ENCODE results near the gene NSG1. TPM values are rescaled to one million over a fixed set of nuclear protein-coding genes. Genes with fewer than 3 reads are reported as not detected.

The NSG1 gene
- total and polyA plus RNA-seq, 2 of the 8 experiments (the other 6 are each of a cell fraction or from before 2014, with no cell fraction given): 35.7 to 61.4 TPM

DNA sequence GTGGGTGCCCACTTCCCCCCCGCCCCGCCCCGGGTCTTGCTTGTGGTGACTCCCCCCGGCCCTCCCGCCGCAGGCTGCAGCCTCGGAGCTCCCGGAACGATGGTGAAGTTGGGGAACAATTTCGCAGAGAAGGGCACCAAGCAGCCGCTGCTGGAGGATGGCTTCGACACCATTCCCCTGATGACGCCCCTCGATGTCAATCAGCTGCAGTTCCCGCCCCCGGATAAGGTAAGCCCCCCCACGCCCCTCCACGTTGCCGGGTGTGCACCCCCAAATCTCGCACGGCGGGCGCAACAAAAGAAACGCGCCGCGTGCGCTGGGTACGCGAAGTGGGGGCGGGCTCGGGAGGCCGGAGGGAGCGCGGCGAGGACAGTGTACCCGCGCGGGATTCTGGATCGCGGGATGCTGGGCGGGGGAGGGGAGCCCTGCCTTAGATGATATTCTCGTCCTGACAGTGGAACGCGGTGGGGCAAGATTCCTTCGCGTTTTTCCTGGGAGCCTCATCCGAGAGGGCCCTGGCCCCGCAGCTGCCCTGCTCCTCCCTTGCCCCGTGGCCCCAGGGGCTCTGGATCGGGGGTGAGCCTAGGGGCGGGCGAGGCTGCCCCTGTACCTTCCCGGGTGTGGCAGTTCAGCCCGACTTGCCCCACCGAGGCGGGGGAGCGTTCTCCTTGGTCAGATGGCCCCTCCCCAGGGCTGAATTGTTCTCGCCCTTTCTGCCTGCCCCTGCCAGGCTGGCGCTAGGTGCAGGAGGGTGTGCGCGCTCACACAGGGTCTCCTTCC, 819 bp downstream of the NSG1 start:
- H3K18ac ChIP-seq (ENCODE audit: extremely low read depth, low read length): no peak overlapping the region; the same call in 1 of the 2 replicates
- peak overlapping the region; percentile 72 to 94 for H3K4me2 ChIP-seq (ENCODE audit: insufficient read depth in 1 of 2, low read depth in 2 of 2, low read length in 2 of 2)
- no peak overlapping the region for H4K91ac ChIP-seq (replicated peaks; ENCODE audit: insufficient read length, low read length)
- no peak overlapping the region for H3K14ac ChIP-seq (ENCODE audit: insufficient read length)
- H3K9ac ChIP-seq (replicated peaks in 1 of 4; ENCODE audit: extremely low read depth in 1 of 4, low read depth in 3 of 4, low read length in 3 of 4): 0 out of 7 replicates have a peak overlapping the region, but pooled peaks of 1 of the 4 experiments have one; percentile 31
- H2BK12ac ChIP-seq (ENCODE audit: low read depth, low read length): no peak overlapping the region
- CTCF ChIA-PET (ENCODE audit: partially characterized antibody): interaction anchor here (0.6 to 4.1 kb wide), 5 partner anchors 10 to 128 kb away, joined by 3 to 28 read pairs (median 4); no protein-coding TSS in a partner anchor
- no peak overlapping the region for H3K56ac ChIP-seq (replicated peaks; ENCODE audit: insufficient read length, low read depth, low read length)
- H3K23ac ChIP-seq (ENCODE audit: insufficient read length): no peak overlapping the region
- POLR2A ChIA-PET (ENCODE audit: partially characterized antibody): interaction anchor here (1.1 kb wide), 1 partner anchor 23 kb away, joined by 3 read pairs; no protein-coding TSS in a partner anchor
- H3K23me2 ChIP-seq (ENCODE audit: low read depth, low read length): peaks cover 18% of the 10 kb centered on the region; the same call in 1 of the 2 replicates
- H3K4me1 ChIP-seq (replicated peaks in 1 of 4; ENCODE audit: control insufficient read depth in 3 of 4, insufficient read depth in 4 of 4, low read length in 3 of 4): peaks cover 0 to 6% (median under 1%) of the 10 kb centered on the region in 4 experiments; a peak in 3 of 7 replicates
- 0 out of 2 replicates have a peak, but pooled peaks cover 2% of the 10 kb centered on the region for H3K79me1 ChIP-seq (ENCODE audit: low read depth, low read length)
- H3K27ac ChIP-seq (ENCODE audit: low read depth, low read length): no peak overlapping the region
- no peak overlapping the region; the same call in 1 of the 2 replicates for H4K8ac ChIP-seq (ENCODE audit: extremely low read depth, insufficient read depth, low read length)
- H2AFZ ChIP-seq (ENCODE audit: low read length): no peak overlapping the region
- no peak for FAIRE-seq
- H3K79me2 ChIP-seq (ENCODE audit: control insufficient read depth in 1 of 2, insufficient read depth in 2 of 2, low read length in 2 of 2): no peaks in the 10 kb centered on the region
- peaks cover 8 to 35% (median 26%) of the 10 kb centered on the region in 4 experiments; a peak in 6 of 7 replicates for H3K27me3 ChIP-seq (replicated peaks in 1 of 4; ENCODE audit: control insufficient read depth in 3 of 4, extremely low read depth in 1 of 4, insufficient read depth in 3 of 4, low read length in 3 of 4)
- peak in 1 of 2 experiments; percentile 60 for DNase-seq (ENCODE audit: low read depth in 1 of 2, low spot score in 2 of 2)
- H3K36me3 ChIP-seq (ENCODE audit: control insufficient read depth in 2 of 4, insufficient read depth in 4 of 4, low read length in 3 of 4): peaks cover 2 to 9% (median 4%) of the 10 kb centered on the region in 4 experiments; a peak in 5 of 8 replicates
- H2BK5ac ChIP-seq (ENCODE audit: low read depth, low read length): no peak overlapping the region
- H2BK15ac ChIP-seq (ENCODE audit: low read length): no peak overlapping the region
- WGBS, 2 experiments (ENCODE audit: extremely low coverage in 1 of 2, insufficient coverage in 1 of 2, insufficient read length in 1 of 2, insufficient replicate concordance in 2 of 2, low coverage in 1 of 2, low lambda C conversion rate in 2 of 2, missing lambda C conversion rate in 1 of 2): 5% methylated on average over 41 of the region's 62 CpGs; no CpG with 5 or more reads in 1 of the 2 experiments
- no peak overlapping the region for H4K5ac ChIP-seq (ENCODE audit: insufficient read length, low read depth, low read length)
- no peak overlapping the region for H2BK20ac ChIP-seq (ENCODE audit: low read length)
- H3K4ac ChIP-seq (replicated peaks; ENCODE audit: insufficient read length, low read depth, low read length): no peak overlapping the region
- H3K9me3 ChIP-seq (ENCODE audit: insufficient read depth in 2 of 2, low read depth in 1 of 2, low read length in 1 of 2): no peaks in the 10 kb centered on the region
- H2AK5ac ChIP-seq (ENCODE audit: low read depth, low read length): no peak overlapping the region
- H2BK120ac ChIP-seq (replicated peaks; ENCODE audit: low read depth, low read length): no peak overlapping the region
- peak overlapping the region; percentile 67 to 92 (median 67) for H3K4me3 ChIP-seq (ENCODE audit: extremely low read depth in 1 of 4, insufficient read depth in 2 of 4, low read depth in 3 of 4, low read length in 4 of 4)
- peaks cover 0 to 5% of the 10 kb centered on the region in 2 experiments for H4K20me1 ChIP-seq (replicated peaks in 1 of 2; ENCODE audit: control insufficient read depth in 1 of 2, insufficient read depth in 2 of 2, low read length in 2 of 2)
- TF ChIP-seq SP1 (IDR thresholded peaks at IDR 0.05; ENCODE audit: low read depth, low read length) (no peak), SIN3A (conservative IDR thresholded peaks at IDR 0.05 in 1 of 2, IDR thresholded peaks at IDR 0.05 in 1 of 2; ENCODE audit: low read depth in 1 of 2, low read length in 2 of 2) (no peak), RAD21 (IDR thresholded peaks at IDR 0.05 in 1 of 2, conservative IDR thresholded peaks at IDR 0.05 in 1 of 2; ENCODE audit: low read depth in 2 of 2, low read length in 2 of 2) (no peak), TBP (IDR thresholded peaks at IDR 0.05; ENCODE audit: low read depth, low read length) (no peak), SRF (IDR thresholded peaks at IDR 0.05; ENCODE audit: low read depth, low read length) (no peak), NRF1 (IDR thresholded peaks at IDR 0.05; ENCODE audit: low read depth, low read length) (no peak), RNF2 (IDR thresholded peaks at IDR 0.05; ENCODE audit: borderline replicate concordance, low read depth, low read length, missing control alignments, poor library complexity, severe bottlenecking) (no peak), EZH2 (IDR thresholded peaks at IDR 0.05; ENCODE audit: low read depth, low read length, severe bottlenecking) (peak; percentile 43), MAFK (IDR thresholded peaks at IDR 0.05; ENCODE audit: low read depth, low read length) (no peak)

All from H1 (cell line).